ENCODE data around the gene TOX2.

The TOX2 gene

DNA sequence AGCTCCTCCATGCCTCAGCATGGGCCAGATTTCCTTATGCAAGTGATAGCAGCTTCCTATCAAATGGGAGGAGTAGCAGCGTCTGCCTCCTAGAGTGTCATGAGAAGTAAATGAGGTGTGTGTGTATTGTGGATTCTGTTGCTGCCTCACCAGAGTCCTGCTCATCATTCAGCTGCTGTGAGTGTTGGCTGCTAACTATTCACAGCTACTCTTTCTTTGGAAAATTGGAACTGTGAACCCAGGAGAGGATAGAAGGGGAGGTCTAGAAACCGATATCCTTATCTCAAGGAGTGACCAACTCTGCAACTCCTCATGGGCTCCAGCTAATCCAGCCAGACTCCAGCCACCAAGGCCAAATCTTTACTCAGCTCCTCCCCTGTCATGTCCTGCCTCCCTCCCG is 63.3 kb downstream of the TOX2 start:
- Histone ChIP-seq H3K9me3 (ENCODE audit: control insufficient read depth, low read length) (no peaks in the 10 kb centered on the region), H3K4me1 (ENCODE audit: control insufficient read depth, insufficient read depth, low read length) (no peaks in the 10 kb centered on the region), H3K4me3 (ENCODE audit: low read length) (no peak overlapping the region), H3K36me3 (ENCODE audit: control insufficient read depth, insufficient read depth, low read length) (no peaks in the 10 kb centered on the region), H3K9ac (ENCODE audit: low read length) (no peak overlapping the region), H3K27me3 (ENCODE audit: control insufficient read depth, insufficient read depth, low read length) (no peaks in the 10 kb centered on the region)

GRCh38 chr20:43979576-43980105 is 65.0 kb downstream of the TOX2 start:
- H3K9me3 ChIP-seq (ENCODE audit: control insufficient read depth, low read length): no peaks in the 10 kb centered on the region
- H3K36me3 ChIP-seq (ENCODE audit: control insufficient read depth, insufficient read depth, low read length): no peaks in the 10 kb centered on the region
- H3K27me3 ChIP-seq (ENCODE audit: control insufficient read depth, insufficient read depth, low read length): no peaks in the 10 kb centered on the region
- no peak overlapping the region for H3K4me3 ChIP-seq (ENCODE audit: low read length)
- no peak overlapping the region for H3K9ac ChIP-seq (ENCODE audit: low read length)
- no peaks in the 10 kb centered on the region for H3K4me1 ChIP-seq (ENCODE audit: control insufficient read depth, insufficient read depth, low read length)

GRCh38 chr20:43981540-43981939 is 66.9 kb downstream of the TOX2 start:
- H3K27me3 ChIP-seq (ENCODE audit: control insufficient read depth, insufficient read depth, low read length): no peaks in the 10 kb centered on the region
- H3K9me3 ChIP-seq (ENCODE audit: control insufficient read depth, low read length): no peaks in the 10 kb centered on the region
- H3K36me3 ChIP-seq (ENCODE audit: control insufficient read depth, insufficient read depth, low read length): no peaks in the 10 kb centered on the region
- no peaks in the 10 kb centered on the region for H3K4me1 ChIP-seq (ENCODE audit: control insufficient read depth, insufficient read depth, low read length)
- H3K9ac ChIP-seq (ENCODE audit: low read length): no peak overlapping the region
- no peak overlapping the region for H3K4me3 ChIP-seq (ENCODE audit: low read length)

DNA sequence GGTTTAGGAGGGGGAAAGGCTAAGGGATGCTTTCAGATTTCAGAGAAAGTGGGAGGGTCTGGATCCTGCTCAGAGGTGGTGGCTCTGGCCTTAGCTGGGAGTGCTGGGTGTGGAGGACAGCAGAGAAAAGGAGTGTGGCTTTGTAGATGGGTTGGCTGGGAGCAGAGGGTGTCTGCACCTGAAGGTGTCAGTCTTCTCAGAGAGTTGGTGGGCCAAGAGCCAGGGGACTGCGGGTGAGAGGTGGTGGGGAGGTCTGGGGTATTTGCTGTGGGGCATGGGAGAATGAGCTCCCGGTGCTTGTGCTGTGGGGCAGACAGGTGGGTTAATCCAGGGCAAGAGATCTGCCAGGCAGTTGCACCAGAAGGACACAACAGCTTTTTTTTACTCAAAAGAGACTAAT is 67.4 kb downstream of the TOX2 start:
- Histone ChIP-seq H3K9me3 (ENCODE audit: control insufficient read depth, low read length) (no peaks in the 10 kb centered on the region), H3K27me3 (ENCODE audit: control insufficient read depth, insufficient read depth, low read length) (no peaks in the 10 kb centered on the region), H3K4me3 (ENCODE audit: low read length) (no peak overlapping the region), H3K36me3 (ENCODE audit: control insufficient read depth, insufficient read depth, low read length) (no peaks in the 10 kb centered on the region), H3K9ac (ENCODE audit: low read length) (no peak overlapping the region), H3K4me1 (ENCODE audit: control insufficient read depth, insufficient read depth, low read length) (no peaks in the 10 kb centered on the region)

GRCh38 chr20:43982886-43983285 is 68.2 kb downstream of the TOX2 start:
- Histone ChIP-seq H3K9ac (ENCODE audit: low read length) (no peak overlapping the region), H3K36me3 (ENCODE audit: control insufficient read depth, insufficient read depth, low read length) (no peaks in the 10 kb centered on the region), H3K4me1 (ENCODE audit: control insufficient read depth, insufficient read depth, low read length) (no peaks in the 10 kb centered on the region), H3K9me3 (ENCODE audit: control insufficient read depth, low read length) (no peaks in the 10 kb centered on the region), H3K27me3 (ENCODE audit: control insufficient read depth, insufficient read depth, low read length) (no peaks in the 10 kb centered on the region), H3K4me3 (ENCODE audit: low read length) (no peak overlapping the region)

- H3K4me1 ChIP-seq (ENCODE audit: control insufficient read depth, insufficient read depth, low read length): no peaks in the 10 kb centered on the region
- H3K9ac ChIP-seq (ENCODE audit: low read length): no peak overlapping the region
- H3K36me3 ChIP-seq (ENCODE audit: control insufficient read depth, insufficient read depth, low read length): no peaks in the 10 kb centered on the region
- H3K9me3 ChIP-seq (ENCODE audit: control insufficient read depth, low read length): no peaks in the 10 kb centered on the region
- H3K27me3 ChIP-seq (ENCODE audit: control insufficient read depth, insufficient read depth, low read length): no peaks in the 10 kb centered on the region
- no peak overlapping the region for H3K4me3 ChIP-seq (ENCODE audit: low read length)
Observed at GRCh38 chr20:43983359-43983758, 68.7 kb downstream of the TOX2 start.

DNA sequence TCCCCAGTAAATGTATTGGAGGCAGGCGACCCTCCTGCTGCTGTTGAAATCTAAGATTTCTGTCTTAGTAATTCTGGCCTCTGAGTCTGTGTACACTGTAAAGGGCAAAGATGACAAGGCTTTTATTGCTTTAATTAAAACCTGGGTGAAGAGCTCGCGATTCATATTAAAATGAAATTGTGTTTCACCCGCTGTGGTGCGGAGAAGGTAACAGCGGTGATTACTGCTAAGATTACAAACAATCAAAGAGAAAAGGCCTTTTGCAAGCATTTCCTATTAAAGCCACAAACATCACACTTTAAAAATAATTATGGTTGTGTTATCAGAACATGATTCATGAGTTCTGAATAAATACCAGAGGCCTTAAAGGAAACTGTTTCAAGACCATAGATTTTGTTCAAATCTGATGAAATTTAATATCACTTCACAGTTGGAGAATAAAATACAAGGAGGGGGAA is 69.3 kb downstream of the TOX2 start:
- Histone ChIP-seq H3K4me1 (ENCODE audit: control insufficient read depth, insufficient read depth, low read length) (no peaks in the 10 kb centered on the region), H3K4me3 (ENCODE audit: low read length) (no peak overlapping the region), H3K36me3 (ENCODE audit: control insufficient read depth, insufficient read depth, low read length) (no peaks in the 10 kb centered on the region), H3K9me3 (ENCODE audit: control insufficient read depth, low read length) (no peaks in the 10 kb centered on the region), H3K27me3 (ENCODE audit: control insufficient read depth, insufficient read depth, low read length) (no peaks in the 10 kb centered on the region), H3K9ac (ENCODE audit: low read length) (no peak overlapping the region)

DNA sequence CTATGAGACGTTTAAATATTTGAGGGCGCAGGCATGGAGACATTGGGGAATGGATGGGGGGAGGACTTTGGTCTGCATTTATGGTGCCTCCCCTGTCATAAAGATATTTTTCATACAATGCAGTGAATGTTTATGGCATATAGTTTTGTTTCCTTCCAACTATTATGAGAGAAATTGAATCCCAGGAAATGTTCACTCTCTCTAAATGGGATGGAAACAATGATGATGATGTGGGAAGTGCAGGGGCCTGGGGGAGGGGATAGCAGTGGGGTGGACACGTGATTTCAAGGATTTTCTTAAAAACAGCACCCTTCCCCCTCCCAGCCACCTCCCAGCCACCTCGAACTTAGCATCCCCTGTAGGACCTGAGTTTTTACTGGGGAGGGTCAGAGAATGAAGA is 69.9 kb downstream of the TOX2 start:
- H3K9me3 ChIP-seq (ENCODE audit: control insufficient read depth, low read length): no peaks in the 10 kb centered on the region
- no peaks in the 10 kb centered on the region for H3K36me3 ChIP-seq (ENCODE audit: control insufficient read depth, insufficient read depth, low read length)
- no peak overlapping the region for H3K4me3 ChIP-seq (ENCODE audit: low read length)
- no peak overlapping the region for H3K9ac ChIP-seq (ENCODE audit: low read length)
- no peaks in the 10 kb centered on the region for H3K27me3 ChIP-seq (ENCODE audit: control insufficient read depth, insufficient read depth, low read length)
- H3K4me1 ChIP-seq (ENCODE audit: control insufficient read depth, insufficient read depth, low read length): no peaks in the 10 kb centered on the region

DNA sequence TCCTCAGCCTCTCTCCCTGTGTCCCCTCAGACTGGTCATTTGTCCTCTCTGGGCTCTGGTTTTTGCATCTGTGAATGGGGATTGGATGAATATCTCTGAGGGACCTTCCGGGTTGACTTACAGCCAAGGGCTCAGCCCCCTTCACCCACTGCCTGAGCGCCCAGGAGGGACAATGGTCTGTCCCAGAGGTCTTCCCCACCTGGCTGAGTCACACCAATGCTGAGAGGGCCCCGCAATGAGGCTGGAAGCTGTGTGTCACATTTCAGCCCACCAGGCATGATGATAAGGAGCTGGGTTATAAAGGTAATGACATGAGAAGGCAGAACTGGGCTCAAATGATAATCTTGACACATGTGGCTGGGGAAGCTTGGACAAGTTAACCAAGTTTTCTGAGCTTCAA is 70.5 kb downstream of the TOX2 start:
- no peaks in the 10 kb centered on the region for H3K36me3 ChIP-seq (ENCODE audit: control insufficient read depth, insufficient read depth, low read length)
- no peak overlapping the region for H3K9ac ChIP-seq (ENCODE audit: low read length)
- H3K9me3 ChIP-seq (ENCODE audit: control insufficient read depth, low read length): no peaks in the 10 kb centered on the region

DNA sequence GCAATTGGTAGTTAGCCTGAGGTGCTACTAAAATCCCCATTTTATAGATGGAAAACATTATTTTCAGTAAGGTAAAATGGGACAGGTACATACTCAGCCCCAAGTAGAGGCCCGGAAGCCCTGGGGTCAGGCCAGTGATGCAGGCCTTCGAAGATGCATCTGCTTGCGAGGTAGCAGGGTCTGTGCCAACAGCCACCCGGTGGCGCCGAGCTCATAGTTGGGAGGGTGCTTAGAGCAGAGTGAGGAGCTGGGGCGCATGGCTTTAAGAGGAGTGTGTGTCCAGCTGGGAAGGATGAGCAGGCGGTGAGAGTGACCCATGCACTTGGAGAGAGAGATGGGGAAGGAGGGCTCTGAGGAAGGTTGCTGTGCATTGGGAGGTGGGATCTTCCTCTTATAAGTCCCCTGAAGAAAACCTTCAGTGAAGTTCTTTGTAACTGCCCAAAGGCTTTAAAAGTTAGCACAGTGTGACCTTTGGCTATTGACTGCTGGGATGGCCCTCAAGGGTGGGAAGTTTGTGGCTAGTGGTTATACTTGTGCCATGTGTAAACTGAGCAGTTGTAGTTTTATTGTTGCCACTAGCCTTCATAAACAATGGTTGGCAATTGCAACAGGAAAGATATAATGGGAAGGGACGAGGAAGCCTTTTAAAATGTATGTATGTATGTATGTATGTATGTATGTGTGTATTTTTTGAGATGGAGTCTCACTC is 71.1 kb downstream of the TOX2 start:
- H3K36me3 ChIP-seq (ENCODE audit: control insufficient read depth, insufficient read depth, low read length): no peaks in the 10 kb centered on the region
- no peaks in the 10 kb centered on the region for H3K27me3 ChIP-seq (ENCODE audit: control insufficient read depth, insufficient read depth, low read length)
- H3K4me3 ChIP-seq (ENCODE audit: low read length): no peak overlapping the region
- no peak overlapping the region for H3K9ac ChIP-seq (ENCODE audit: low read length)
- H3K4me1 ChIP-seq (ENCODE audit: control insufficient read depth, insufficient read depth, low read length): no peaks in the 10 kb centered on the region
- no peaks in the 10 kb centered on the region for H3K9me3 ChIP-seq (ENCODE audit: control insufficient read depth, low read length)

More for the DNA sequence above, 70.5 kb downstream of the TOX2 start:
- H3K4me3 ChIP-seq (ENCODE audit: low read length): no peak overlapping the region
- H3K4me1 ChIP-seq (ENCODE audit: control insufficient read depth, insufficient read depth, low read length): no peaks in the 10 kb centered on the region
- no peaks in the 10 kb centered on the region for H3K27me3 ChIP-seq (ENCODE audit: control insufficient read depth, insufficient read depth, low read length)

DNA sequence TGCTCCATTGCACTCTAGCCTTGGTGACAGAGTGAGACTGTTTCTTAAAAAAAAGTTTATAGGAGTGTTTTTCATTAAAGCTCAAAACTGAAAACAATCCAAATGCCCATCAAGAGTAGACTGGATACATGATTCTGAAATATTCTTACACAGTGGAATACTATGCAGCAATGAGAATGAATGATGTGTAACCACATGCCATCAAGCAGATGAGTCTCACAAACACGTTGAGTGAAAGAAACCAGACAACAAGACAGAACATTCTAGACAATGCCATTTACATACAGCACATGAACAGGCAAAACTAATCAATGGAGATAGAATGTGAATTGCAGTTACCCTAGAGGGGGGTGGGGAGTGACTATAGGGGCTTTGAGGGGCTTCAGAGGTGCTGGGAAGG is 72.4 kb downstream of the TOX2 start:
- H3K9ac ChIP-seq (ENCODE audit: low read length): no peak overlapping the region
- H3K9me3 ChIP-seq (ENCODE audit: control insufficient read depth, low read length): no peaks in the 10 kb centered on the region
- H3K4me3 ChIP-seq (ENCODE audit: low read length): no peak overlapping the region
- H3K27me3 ChIP-seq (ENCODE audit: control insufficient read depth, insufficient read depth, low read length): no peaks in the 10 kb centered on the region
- H3K4me1 ChIP-seq (ENCODE audit: control insufficient read depth, insufficient read depth, low read length): no peaks in the 10 kb centered on the region
- H3K36me3 ChIP-seq (ENCODE audit: control insufficient read depth, insufficient read depth, low read length): no peaks in the 10 kb centered on the region

- no peaks in the 10 kb centered on the region for H3K36me3 ChIP-seq (ENCODE audit: control insufficient read depth, insufficient read depth, low read length)
- H3K9me3 ChIP-seq (ENCODE audit: control insufficient read depth, low read length): no peaks in the 10 kb centered on the region
- no peak overlapping the region for H3K4me3 ChIP-seq (ENCODE audit: low read length)
- H3K9ac ChIP-seq (ENCODE audit: low read length): no peak overlapping the region
- H3K27me3 ChIP-seq (ENCODE audit: control insufficient read depth, insufficient read depth, low read length): no peaks in the 10 kb centered on the region
- no peaks in the 10 kb centered on the region for H3K4me1 ChIP-seq (ENCODE audit: control insufficient read depth, insufficient read depth, low read length)
Observed at GRCh38 chr20:43987531-43987930, 72.9 kb downstream of the TOX2 start.

DNA sequence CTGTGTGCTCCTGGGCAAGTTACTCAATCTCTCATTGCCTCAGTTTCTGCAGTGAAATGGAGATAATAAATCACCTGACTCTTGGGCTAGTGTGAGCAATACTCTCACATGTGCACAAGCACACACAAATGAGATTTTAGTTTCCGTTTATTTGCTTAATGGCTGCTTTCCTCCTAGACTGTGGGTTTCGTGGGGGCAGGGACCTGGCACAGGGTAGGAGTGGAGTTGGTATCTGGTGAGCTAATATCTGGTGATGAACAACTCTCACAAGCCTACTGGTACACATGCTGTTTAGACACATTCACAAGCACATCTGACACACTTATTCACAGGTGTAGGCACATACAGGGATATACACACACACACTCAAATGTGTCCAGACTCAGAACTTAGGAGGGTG is 73.8 kb downstream of the TOX2 start:
- H3K27me3 ChIP-seq (ENCODE audit: control insufficient read depth, insufficient read depth, low read length): no peaks in the 10 kb centered on the region

More for the DNA sequence above, 73.8 kb downstream of the TOX2 start:
- no peaks in the 10 kb centered on the region for H3K36me3 ChIP-seq (ENCODE audit: control insufficient read depth, insufficient read depth, low read length)
- H3K4me3 ChIP-seq (ENCODE audit: low read length): no peak overlapping the region
- H3K4me1 ChIP-seq (ENCODE audit: control insufficient read depth, insufficient read depth, low read length): no peaks in the 10 kb centered on the region
- no peaks in the 10 kb centered on the region for H3K9me3 ChIP-seq (ENCODE audit: control insufficient read depth, low read length)
- H3K9ac ChIP-seq (ENCODE audit: low read length): no peak overlapping the region

Measured in mucosa of stomach (tissue), 1 donor.